NCI-H2081 (cell line): ENCODE results near the gene OGFR.

Source experiments
- DNase-seq, 2 experiments: peaks; one replicate each; lab custom pipeline; 2025; lab: John Stamatoyannopoulos, UW

The OGFR gene

GRCh38 chr20:62784497-62784896 is 20.1 kb upstream of the OGFR start:
- DNase-seq: no peak

GRCh38 chr20:62785393-62785792 is 19.2 kb upstream of the OGFR start:
- DNase-seq: no peak

- no peak for DNase-seq
Observed at GRCh38 chr20:62786157-62786556, 18.5 kb upstream of the OGFR start.

GRCh38 chr20:62787321-62787720 is 17.3 kb upstream of the OGFR start:
- DNase-seq: no peak

- no peak for DNase-seq
Observed at GRCh38 chr20:62787866-62788265, 16.8 kb upstream of the OGFR start.

- no peak for DNase-seq
Observed at GRCh38 chr20:62788607-62789006, 16.0 kb upstream of the OGFR start.

DNA sequence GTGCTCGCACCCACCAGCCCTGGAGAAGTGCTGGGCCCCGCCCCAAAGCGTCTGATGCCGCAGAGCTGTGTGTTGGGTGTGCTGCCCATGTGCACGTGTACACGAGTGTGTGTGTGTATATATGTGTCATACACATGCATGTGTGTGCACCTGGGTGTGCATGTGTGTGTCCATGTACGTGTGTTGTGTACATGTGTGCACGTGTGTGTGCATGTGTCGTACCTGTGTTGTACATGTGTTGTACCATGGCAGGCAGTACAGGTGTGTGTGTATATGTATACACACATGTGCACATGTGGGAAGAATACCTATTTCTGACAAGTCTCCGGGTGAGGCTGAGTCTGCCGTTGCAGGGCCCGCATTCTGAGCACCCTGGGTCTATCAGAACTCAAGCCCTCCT is 14.6 kb upstream of the OGFR start:
- no peak for DNase-seq

DNA sequence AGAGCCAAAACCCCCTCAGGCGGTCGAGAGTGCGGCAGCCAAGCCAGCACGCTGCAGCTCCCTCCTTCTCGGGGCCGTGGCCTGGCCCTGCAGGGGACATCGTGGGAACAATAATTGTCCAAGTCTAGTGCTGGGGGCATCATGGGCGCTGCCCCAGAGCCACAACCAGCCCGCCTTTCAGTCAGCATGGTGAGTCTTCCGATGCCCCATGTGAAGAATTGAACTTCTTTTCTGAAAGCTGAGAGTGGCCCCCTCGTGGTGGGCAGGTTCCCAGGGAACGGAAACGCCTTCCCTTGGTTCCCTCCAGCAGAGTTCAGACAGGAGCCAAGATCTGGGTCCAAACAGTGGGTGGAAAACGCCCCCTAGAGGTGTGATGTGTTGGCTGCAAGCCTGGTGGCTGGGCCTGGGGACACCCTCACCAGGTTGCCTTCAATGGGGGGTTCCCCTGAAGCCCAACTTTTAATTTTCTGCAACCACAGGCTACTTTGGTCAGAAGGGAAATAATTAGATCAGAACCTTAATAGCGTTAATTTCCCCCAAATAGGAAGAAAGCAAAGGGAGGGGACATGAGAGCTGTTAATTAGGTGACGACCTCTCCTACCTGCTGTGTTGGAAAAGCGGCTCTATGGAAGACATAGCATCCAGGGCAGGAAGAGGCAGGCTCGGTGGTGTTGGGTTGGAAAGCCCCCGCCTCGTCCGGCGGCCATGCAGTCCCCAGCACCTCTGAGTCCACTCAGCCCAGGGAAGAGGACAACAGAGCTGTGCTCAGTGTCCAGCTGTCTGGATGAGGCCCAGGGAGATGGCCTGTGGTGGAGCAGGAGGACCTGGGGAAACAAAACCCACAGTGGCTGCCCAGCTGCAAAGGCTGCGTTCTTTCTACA is 13.1 kb upstream of the OGFR start:
- DNase-seq: peak; percentile 88 to 89

DNA sequence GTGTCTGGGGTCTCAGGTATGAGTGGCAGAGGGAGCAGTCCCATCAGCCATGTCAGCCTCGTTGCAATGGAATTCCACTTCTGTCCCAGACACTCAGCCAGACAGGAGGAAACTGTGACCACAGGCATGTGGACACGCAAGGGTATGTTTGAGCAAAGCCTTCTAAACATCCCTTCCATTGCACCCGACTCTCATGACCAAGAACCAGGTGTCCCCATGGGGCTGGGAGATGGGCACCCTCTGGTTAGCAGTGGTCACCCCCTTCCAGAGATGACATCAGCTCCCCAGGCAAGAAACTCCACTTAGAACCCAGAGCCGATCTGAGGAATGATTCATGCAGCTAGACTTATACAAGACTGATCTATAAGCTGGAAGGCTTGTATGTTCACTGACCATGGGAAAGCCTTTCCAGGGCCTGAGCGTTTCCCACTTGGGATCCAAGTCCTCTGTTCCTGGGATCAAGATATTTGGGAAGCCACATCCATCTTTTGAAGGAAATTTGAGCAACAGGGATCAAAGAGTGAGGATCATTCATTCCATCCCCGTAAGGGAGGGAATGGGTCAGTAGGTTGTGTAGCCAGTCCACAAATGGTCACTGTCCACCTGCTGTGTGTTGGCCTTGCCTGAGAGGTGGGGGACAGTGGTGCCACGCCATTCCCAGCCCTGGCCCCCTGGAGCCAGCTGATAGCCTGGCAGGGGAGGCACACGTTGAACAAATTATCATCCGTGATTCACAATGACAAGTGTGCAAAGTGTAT is 12.3 kb upstream of the OGFR start:
- DNase-seq: no peak

DNA sequence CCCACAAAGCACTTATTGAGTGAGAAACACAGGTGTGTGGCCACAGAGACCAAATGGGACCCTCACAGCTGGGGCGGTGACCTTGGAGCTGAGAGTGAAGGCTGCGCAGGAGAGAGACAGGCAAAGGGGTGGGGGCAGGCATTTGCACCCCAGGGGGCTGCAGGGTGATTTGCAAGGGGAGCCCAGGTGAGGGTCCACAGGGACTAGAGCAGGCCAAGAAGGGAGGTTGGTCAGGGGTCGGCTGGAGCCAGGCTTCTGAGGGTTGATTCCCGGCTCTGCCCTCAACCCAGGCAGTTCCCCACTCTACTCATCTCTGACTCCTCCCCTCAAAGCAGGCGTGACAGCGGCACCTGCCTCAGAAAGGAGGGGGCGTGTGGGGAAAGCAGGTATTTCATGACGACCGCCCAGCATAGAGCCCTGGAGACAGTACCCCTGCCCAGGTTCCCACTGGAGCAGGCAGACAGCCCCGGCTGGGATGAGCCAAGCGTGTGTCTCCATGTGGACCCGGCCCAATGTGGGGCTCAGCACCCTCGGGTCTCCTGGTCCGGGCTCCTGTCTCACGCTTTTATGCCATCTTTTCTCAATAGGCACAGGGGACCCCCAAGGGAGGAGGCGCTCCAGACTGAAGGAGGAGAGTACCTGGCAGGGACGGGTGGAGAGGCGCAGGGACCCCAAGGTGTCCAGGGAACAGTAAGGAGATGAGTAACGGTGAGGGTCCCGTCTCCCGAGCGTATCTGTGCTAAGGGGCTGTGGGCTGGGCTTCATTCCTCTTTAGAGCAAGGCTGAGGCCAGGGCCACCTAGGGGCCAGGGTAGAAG is 11.5 kb upstream of the OGFR start:
- peak in 1 of 2 experiments; percentile 38 for DNase-seq

DNA sequence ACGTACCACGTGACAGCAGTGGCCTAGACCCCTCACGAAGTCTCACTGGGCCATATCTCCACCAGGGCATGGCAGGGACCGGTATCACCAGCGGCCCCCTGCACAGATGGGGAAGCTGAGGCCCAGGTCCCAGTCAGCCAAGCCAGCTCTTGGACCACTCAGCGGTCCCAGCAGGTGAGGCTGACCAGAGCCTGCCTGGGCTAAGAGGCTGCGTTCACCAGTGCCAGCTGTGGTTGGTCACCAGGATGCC is 11.0 kb upstream of the OGFR start:
- no peak for DNase-seq

GRCh38 chr20:62794007-62794724 is 10.5 kb upstream of the OGFR start:
- peak; percentile 86 to 94 for DNase-seq

DNA sequence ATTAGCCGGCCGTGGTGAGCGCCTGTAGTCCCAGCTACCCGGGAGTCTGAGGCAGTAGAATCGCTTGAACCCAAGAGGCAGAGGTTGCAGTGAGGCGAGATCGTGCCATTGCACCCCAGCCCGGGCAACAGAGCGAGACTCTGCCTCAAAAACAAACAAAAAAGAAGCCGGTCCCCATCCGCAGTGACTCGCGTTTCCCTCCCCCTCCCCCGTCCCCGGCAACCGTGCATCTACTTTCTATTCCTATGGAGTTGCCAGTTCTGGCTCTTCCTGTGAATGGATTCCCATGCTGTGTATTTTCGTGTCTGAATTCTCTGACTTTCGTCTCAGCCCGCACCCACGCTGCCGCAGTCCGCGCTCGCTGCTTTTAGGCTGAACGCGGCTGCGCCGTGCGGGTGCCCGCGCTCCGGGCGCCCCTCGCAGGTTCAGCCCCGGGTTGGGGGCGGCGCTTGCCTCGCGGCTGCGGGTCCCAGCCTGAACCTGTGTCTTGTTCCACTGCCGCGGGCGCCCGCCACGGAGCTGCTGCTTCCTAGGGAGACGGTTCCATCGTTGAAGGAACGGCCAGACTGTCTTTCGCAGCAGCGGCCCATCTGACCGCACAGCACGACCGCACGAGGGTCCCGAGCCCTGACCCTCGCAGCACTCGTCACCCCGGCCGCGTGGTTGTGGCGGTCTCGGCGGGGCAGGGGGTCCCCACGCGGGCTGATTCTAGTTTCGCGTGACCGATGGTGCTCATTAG is 9.4 kb upstream of the OGFR start:
- DNase-seq: peak; percentile 62 to 75

DNA sequence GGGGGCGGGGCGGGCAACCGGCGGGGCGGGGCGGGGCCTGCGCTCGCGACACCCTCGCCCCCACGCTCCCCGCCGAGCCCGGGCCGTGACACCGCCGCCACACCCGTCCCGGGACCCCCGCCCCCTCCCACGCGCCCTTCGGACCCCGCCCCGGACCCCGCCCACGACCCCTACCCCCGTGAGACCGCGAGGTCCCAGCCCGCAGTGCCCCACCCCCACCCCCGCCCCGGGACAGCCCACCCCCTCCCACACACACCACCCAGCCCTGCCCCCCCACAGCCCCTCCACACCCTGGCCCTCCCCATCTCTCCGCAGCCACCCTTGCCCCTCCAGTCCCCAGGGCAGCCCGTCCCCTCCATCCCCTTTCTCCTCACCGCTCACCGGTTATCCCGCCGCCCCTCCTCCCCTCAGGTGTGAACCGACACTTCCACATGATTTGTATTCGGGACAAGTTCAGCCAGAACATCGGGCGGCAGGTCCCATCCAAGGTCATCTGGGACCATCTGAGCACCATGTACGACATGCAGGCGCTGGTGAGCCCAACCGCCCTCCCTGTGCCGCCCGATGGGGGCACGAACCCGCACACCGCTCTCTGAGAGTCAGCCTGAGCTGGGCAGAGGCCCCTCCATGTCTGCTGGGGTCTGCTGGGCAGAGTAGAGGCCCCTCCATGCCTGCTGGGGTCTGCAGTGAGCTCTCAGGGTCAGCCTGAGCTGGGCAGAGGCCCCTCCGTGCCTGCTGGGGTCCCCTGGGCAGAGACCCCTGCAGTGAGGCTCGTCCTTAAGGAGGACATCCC is 7.7 kb upstream of the OGFR start:
- no peak for DNase-seq

- DNase-seq: no peak
Observed at GRCh38 chr20:62797671-62798532, 6.7 kb upstream of the OGFR start.

GRCh38 chr20:62799036-62799435 is 5.6 kb upstream of the OGFR start:
- DNase-seq: no peak

GRCh38 chr20:62799459-62799858 is 5.2 kb upstream of the OGFR start:
- DNase-seq: no peak

- no peak for DNase-seq
Observed at GRCh38 chr20:62799873-62800272, 4.8 kb upstream of the OGFR start.
